GM18498 (cell line): Measurements from ENCODE around the gene IPO13.

ENCODE experiments used
- ATAC-seq: cut with Tn5 transposase; IDR thresholded peaks from one replicate; pipeline ENCODE4 v1.9.1; 2021; ENCODE audit warnings: mild to moderate bottlenecking, moderate library complexity; ENCODE audit not compliant: unreplicated experiment

The IPO13 gene

DNA sequence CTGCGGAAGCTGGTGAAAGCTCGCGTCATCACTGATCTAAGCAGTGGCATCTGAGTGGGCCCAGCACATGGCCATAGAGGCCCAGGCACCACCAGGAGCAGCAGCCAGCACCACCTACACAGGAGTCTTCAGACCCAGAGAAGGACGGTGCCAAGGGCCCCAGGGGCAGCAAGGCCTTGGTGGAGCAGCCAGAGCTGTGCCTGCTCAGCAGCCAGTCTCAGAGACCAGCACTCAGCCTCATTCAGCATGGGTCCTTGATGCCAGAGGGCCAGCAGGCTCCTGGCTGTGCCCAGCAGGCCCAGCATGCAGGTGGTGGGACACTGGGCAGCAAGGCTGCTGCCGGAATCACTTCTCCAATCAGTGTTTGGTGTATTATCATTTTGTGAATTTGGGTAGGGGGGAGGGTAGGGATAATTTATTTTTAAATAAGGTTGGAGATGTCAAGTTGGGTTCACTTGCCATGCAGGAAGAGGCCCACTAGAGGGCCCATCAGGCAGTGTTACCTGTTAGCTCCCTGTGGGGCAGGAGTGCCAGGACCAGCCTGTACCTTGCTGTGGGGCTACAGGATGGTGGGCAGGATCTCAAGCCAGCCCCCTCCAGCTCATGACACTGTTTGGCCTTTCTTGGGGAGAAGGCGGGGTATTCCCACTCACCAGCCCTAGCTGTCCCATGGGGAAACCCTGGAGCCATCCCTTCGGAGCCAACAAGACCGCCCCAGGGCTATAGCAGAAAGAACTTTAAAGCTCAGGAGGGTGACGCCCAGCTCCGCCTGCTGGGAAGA lies 16.4 kb upstream of the IPO13 start:
- ATAC-seq, result no peak

DNA sequence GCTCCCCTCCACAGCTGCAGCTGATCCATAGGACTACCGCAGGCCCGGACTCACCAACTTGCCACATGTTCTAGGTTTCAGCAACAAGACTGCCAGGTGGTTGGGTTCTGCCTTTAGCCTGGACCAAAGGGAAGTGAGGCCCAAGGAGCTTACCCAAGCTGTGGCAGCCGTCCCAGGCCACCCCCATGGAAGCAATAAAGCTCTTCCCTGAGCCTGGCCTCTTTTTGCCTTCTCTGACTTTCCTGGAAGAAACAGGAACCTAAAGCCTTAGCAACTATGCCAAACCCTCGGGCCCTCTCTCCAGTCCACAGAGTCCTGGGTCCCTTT lies 15.8 kb upstream of the IPO13 start:
- no peak for ATAC-seq

DNA sequence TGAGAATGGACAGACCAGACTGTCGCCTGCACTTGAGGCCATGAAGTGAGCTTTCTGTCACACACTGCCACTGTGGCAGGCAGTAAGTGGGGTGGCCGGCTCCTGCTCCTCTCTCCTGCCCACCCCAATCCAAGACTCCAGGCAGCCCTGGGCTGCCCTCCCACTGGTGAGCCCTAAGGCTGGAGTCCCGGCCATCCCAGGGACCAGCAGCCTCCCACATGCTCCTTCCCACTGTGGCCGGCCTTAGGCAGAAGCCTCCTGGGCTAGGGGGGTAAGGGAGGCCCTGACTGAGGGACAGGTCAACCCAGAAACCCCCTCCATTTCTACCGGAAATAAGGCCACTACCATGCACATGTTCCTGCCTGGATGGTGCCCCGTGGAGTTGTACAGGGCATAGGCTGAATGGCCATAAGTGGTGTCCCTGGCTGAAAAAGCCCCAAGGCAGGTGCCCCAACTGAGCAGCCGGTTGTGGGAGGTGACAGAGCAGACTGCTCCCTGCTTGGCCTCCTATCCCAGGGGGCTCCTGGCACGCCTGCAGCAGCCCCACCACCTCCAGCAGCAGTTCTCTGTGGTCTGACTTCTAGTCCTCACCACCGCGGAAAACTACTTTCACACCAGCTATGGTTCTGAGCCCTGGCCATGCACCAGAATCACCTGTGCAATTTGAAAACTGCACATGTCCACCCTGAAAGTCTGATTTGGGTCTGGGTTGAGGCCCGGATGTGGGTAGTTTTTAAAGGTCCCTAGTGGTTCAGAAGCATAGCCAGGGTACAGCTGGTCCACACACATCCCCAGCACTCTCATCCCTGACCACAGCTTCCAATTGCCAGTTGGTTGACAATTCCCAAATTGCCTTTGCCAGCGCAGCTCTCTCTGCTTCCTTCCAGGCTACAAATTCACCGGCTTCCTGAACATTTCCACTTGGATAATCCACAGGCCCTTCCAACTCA lies 14.8 kb upstream of the IPO13 start:
- ATAC-seq, result no peak

DNA sequence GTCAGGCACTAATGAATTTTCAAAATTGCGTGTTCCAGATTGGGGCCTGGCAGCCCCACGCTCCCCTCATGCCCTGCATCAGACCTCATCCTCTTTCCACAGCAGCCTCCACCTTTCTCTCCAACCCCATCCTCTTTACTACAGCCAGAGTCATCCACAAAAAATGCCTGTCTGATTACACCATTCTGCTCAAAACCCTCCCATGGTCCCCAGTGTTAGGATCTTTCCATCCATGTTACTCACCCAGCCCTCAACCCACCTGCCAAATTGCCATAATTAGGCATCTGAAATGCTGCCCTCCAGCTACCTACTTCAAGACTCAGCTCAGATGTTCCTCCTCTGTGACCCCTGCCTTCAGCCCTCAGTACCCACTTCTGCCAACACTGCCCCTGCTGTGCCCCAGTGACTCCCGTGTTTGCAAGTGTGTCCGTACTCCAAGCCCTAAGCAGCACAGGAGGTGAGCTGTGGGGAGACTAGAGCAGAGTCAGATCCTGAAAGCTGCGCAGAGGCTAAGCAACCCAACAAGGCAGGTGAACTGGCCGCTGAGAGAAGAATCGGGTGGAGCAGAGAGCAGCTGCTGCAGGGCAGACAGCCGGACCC lies 13.9 kb upstream of the IPO13 start:
- no peak for ATAC-seq

DNA sequence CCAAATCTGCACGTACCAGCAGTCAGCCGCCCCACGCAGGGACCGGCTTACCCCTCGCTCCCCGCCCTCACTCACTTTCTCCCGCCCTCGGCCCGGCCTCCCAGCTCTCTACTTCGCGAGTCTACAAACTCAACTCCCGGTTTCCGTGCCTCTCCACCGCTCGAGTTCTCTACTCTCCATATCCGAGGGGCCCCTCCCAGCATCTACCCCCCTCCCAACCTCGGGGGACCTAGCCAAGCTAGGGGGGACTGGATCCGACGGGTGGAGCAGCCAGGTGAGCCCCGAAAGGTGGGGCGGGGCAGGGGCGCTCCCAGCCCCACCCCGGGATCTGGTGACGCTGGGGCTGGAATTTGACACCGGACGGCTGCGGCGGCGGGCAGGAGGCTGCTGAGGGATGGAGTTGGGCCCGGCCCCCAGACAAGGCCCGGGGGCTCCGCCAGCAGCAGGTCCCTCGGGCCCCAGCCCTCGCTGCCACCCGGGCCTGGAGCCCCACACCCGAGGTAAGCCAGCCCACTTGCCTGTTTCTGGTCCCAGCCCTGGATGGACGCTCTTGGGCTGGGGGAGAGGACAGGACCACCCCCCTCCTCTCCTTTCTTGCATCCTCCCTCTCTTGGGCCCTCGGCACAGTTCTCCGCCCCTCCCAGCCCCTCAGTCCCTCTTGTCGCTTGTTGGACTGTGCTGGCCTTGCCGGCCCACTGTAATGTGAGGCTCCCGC lies 13.2 kb upstream of the IPO13 start, which contains the start of gene ARTN:
ARTN (plus strand) TSS at position 416 of the 715 bp plus-strand sequence. CDS start 1,856 bp downstream, outside the sequence.
- ATAC-seq, result no peak

DNA sequence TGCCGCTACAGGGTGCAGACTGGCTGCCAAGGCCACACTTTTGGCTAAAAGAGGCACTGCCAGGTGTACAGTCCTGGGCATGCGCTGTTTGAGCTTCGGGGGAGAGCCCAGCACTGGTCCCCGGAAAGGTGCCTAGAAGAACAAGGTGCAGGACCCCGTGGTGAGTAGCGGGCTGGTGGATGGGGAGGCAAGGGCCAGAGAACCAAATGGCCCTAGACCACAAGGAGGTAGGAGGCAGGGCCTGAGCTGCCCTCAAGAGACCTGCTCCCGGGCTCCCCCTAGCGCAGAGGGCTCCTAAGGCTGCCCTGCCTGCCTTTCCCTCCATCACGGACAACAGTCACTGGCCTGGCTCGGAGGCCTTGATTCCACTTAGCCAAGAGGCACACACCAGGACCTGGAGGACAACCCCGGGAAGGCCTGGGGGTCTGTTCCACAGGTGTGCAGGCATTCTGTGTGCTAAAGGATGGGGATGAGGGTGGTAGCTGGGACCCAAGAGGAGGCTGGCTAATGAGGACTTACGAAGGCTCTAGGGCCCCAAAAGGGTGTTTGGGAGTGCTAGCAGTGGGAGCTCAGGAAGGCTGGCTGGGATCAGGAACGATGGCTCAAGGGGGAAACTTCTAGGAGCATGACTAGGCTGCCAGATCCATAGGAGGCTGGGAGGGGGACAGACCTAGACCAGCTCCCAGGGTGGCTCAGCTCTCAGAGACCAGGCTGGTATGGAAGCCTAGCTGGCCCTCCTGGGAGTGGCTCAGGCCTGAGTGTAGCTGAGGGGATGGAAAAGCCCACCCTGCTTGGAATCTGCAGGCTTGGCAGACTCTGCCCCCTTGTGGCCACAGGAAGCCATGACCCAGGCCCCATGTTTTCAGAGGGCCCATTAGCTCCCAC lies 12.4 kb upstream of the IPO13 start:
- ATAC-seq, result no peak

DNA sequence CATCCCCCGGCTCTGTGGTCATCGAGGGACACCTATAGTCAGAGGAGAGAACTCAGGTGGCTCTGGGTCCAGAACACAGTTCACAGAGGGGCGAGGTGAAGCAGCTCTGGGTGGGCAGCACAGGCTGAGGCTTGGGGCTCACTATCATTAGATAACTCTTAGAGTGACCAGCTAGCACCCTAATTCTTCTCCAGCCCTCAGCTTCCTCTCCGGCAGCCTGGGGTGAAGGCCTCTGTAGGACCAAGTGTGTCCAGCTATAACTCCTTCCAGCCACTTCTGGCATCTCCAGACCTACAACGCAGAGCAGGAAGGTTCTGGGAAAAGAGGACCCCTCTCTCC lies 11.8 kb upstream of the IPO13 start:
- no peak for ATAC-seq

DNA sequence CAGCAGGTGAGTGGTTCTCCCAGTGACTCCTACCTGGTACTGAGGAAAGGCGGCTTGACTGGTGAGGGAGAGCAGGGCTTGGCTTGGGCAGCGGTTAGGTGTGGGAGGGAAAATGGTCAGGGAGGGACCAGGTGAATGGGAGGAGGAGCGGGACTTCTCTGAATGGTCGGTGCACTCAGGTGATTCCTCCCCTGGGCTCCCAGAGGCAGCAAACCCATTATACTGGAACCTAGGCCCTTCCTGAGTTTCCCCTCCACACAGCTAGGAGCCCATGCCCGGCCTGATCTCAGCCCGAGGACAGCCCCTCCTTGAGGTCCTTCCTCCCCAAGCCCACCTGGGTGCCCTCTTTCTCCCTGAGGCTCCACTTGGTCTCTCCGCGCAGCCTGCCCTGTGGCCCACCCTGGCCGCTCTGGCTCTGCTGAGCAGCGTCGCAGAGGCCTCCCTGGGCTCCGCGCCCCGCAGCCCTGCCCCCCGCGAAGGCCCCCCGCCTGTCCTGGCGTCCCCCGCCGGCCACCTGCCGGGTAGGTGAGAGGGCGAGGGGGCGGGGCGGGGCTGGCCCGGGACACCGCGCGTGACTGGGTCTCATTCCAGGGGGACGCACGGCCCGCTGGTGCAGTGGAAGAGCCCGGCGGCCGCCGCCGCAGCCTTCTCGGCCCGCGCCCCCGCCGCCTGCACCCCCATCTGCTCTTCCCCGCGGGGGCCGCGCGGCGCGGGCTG lies 10.9 kb upstream of the IPO13 start:
- no peak for ATAC-seq

DNA sequence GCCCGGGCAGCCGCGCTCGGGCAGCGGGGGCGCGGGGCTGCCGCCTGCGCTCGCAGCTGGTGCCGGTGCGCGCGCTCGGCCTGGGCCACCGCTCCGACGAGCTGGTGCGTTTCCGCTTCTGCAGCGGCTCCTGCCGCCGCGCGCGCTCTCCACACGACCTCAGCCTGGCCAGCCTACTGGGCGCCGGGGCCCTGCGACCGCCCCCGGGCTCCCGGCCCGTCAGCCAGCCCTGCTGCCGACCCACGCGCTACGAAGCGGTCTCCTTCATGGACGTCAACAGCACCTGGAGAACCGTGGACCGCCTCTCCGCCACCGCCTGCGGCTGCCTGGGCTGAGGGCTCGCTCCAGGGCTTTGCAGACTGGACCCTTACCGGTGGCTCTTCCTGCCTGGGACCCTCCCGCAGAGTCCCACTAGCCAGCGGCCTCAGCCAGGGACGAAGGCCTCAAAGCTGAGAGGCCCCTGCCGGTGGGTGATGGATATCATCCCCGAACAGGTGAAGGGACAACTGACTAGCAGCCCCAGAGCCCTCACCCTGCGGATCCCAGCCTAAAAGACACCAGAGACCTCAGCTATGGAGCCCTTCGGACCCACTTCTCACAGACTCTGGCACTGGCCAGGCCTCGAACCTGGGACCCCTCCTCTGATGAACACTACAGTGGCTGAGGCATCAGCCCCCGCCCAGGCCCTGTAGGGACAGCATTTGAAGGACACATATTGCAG lies 10.2 kb upstream of the IPO13 start:
- ATAC-seq, result no peak

DNA sequence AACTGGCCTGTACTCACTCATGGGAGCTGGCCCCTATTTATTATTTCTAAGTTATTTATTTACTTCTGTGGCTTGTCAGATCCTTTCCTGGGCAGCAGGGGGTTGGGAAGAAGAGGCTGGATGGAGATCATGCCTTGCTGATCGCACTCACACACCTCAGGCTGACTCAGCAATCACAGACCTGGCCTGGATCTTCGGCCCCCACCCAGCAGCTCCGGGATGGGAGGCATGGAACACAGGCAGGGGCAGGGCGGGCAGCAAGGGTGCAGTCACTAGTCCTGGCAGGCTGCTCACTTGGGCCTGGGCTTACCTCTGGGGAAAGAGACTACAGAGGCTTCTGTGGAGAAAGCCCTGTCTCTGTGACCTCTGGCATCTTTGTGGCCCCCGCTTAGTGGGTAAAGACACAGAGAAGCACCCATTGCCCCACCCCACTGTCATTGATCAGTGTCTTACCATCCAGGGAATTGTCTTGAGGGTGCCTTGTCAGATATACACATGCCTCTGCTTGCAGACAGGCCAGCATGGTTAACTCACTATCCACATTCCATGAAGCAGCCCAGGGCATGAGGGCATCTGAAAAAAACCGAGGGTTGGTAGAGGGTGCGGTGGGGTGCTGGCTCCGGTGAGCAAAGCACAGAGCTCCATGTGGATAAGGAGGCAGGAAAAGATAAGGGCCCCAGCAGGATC lies 9.4 kb upstream of the IPO13 start:
- ATAC-seq, result no peak

DNA sequence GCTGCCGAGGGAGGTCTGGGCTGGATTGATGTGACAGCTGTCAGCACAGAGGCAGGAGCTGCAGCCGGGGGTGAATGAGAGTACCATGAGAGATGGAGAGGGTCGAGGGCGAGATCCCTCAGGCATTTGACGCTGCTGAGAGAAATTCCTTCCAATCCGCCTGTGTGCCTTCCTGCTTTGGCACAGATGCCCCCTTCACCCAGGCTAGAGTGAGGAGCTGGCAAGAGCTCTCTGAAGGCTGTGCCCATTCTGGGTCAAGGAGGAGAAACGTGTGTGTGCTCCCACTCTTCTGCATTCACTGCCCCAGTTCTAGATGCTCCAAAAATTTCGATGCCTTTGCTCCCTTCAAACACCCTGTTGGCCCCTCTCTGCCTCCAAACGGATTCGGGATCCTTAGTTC lies 8.4 kb upstream of the IPO13 start:
- ATAC-seq, result no peak

DNA sequence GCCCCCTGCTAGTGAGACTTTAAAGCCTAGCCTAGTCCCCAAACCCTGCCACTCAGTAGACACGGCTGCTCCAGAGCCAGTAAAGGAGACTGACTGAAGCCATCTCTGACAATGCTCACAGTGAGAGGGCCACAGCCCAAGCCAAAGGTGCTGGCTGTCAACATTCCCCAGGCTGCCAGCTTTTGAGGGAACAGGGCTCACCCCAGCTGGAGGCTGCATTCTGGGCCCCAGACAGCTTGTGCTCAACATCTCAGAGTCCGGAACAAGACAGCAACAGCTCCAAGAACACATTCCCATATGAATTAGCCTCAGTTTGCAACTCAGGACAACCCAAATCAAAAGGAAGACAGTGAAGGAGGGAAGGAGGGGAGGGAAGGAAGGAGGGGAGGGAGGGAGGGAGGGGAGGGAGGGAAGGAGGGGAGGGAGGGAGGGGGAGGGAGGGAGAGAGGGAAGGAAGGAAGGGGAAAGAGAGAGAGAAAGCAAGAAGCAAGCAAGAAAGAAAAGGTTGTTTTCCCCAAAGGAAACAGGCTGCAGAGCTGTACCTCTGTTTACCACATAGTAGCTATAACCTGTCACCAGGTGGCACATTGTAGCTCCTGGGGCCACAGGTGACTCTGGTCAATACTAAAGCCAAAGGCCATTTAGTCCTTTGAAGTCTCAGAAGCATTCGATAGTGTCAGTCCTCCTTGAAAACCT lies 7.7 kb upstream of the IPO13 start:
- no peak for ATAC-seq

DNA sequence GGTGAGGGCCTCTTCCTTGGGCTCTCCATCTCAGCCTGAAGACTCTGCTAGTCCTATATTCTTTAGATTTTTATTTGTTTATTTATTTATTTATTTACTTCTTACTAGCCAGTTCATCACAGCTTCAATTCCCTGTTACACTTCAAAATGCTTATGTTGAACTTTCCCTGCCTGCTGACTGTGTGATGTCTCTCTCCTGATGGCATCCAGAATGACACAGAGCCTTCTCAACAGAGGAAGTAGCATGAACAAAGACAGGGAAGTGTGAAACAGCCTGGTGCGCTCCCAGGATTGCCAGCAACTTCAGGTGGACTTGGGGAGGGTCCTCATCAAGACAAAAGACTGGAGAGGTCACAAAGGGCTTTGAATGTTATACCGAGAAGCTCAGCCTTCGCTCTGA lies 4.3 kb upstream of the IPO13 start:
- no peak for ATAC-seq

DNA sequence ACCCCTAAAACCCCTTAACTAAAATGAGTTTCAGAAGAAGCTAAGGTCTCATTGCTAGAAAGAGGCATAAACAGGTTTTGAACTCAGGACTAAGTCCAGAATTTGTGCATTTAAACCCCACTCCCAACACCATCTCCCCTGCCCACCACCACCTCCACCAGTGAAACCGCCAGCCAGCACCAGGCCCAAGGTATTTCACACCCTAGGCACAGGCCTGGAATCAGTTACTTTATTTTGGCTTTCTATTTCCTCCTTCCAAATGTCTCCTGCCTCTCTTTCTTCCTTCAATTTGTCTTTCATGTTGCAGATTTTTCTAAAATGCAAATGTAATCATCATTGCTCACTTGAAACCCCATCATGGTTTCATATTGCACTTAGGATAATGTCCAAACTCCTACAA lies 1.9 kb upstream of the IPO13 start:
- no peak for ATAC-seq

DNA sequence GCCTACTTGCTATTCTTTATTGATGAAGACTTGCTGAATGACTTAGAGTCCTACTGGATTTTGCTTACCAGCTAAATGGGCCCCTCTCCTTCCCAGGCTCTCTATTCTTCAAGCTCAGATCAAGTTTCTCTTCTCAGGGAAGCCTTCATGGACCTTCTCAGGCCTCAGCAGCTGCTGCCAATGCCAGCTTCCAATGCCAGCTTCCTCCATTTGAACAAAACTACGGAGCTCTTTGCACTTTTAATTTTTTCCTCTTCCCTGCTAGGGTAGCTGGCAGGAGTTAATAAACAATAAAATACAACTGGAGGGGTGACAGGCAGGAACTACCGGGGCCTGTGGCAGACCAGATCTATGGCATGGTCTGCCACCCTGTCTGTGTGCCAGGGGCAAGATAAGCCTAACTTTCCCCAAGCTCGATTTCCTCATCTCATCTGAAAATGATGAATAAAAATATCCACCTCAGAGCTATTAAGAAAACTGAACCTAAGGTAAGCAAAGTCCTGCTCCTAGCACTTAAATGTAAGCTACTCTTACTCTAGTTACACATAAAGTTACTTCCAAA lies 995 bp upstream of the IPO13 start:
- no peak for ATAC-seq

DNA sequence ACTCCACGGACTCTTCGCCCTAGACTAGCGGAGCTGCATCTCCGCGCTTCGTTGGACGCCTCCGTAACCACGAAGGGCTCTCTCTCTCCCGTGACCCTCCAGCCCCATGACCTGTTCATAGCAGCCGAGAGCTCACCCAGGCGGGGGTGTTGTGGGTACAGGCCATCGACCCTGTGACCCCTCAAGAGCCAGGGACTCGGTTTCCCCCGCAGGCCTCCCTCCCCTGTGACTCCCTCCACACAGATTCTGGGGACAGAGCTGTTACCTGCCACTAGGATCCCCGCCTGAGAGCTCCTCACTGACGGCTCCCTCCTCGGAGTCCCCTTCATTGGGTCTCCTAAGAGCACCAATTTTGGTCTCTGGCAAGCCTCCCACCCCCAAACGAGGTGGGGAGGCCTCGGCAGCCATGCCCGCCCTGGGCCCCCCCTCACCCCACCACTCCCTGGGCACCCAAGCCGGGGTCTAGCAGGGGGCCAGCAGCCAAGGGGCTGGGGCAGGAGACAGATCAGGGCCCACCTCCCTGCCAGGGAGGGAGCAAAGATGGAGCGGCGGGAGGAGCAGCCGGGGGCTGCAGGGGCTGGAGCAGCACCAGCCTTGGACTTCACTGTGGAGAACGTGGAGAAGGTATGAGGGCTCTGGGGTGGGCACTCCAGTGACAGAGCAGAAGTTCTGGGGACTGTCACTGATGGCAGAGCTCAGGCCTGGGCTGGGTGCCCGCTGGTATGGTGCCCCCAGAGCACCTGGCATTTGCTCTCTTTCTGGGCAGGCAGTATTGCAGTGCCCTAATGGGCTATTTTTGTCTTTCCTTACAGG lies 517 bp downstream of the IPO13 start:
- no peak for ATAC-seq
